ENCODE results near the gene PLG.
A peak's percentile ranks its signal among the peaks of the same experiment; 100 is the strongest.

DNA sequence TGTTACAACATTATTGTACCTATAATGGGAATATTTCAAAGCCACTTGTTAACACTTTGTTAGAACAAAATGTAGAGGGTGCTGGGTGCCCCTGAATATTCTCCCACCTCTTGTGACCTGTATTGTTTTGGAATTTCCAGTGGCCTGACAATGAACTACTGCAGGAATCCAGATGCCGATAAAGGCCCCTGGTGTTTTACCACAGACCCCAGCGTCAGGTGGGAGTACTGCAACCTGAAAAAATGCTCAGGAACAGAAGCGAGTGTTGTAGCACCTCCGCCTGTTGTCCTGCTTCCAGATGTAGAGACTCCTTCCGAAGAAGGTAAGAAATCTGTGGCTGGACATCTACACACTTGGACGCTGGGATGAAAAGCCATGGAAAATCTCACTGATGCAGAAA lies 28.9 kb downstream of the PLG start:
- TF ChIP-seq, protein P1, sequence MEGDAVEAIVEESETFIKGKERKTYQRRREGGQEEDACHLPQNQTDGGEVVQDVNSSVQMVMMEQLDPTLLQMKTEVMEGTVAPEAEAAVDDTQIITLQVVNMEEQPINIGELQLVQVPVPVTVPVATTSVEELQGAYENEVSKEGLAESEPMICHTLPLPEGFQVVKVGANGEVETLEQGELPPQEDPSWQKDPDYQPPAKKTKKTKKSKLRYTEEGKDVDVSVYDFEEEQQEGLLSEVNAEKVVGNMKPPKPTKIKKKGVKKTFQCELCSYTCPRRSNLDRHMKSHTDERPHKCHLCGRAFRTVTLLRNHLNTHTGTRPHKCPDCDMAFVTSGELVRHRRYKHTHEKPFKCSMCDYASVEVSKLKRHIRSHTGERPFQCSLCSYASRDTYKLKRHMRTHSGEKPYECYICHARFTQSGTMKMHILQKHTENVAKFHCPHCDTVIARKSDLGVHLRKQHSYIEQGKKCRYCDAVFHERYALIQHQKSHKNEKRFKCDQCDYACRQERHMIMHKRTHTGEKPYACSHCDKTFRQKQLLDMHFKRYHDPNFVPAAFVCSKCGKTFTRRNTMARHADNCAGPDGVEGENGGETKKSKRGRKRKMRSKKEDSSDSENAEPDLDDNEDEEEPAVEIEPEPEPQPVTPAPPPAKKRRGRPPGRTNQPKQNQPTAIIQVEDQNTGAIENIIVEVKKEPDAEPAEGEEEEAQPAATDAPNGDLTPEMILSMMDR (conservative IDR thresholded peaks at IDR 0.05; ENCODE audit: low read length) = peak; percentile 61
- TF ChIP-seq EZH2phosphoT487 (IDR thresholded peaks at IDR 0.05; ENCODE audit: borderline replicate concordance, low read depth, low read length) = no peak
